Panc1 (cell line): ENCODE data around the gene CCDC178.

ENCODE experiments used
- POLR2AphosphoS5 ChIP-seq: IDR thresholded peaks from 2 replicates; pipeline ENCODE4 v1.6.1; 2012; ENCODE audit warnings: mild to moderate bottlenecking, low read depth, low read length, moderate library complexity
- REST ChIP-seq, 2 experiments: IDR thresholded peaks; 2 replicates each; pipeline ENCODE4 v1.6.1; 2011 to 2012; ENCODE audit warnings: low read depth in 2 of 2, control low read depth in 1 of 2, low read length in 1 of 2, mild to moderate bottlenecking in 1 of 2, moderate library complexity in 1 of 2; ENCODE audit not compliant: insufficient read depth in 1 of 2
- SIN3A ChIP-seq: IDR thresholded peaks from 2 replicates; pipeline ENCODE4 v1.6.1; 2012; ENCODE audit warnings: low read depth, mild to moderate bottlenecking, low read length, moderate library complexity, borderline replicate concordance; ENCODE audit not compliant: insufficient read depth
- TF ChIP-seq, protein P1 (sequence below): fragments of 450-650 bp; IDR thresholded peaks from 2 replicates; pipeline ENCODE4 v1.5.1; 2017; ENCODE audit warnings: mild to moderate bottlenecking

GRCh38 chr18:32966141-32966540, 474.4 kb downstream of the CCDC178 start:
- TF ChIP-seq SIN3A (no peak), POLR2AphosphoS5 (no peak), REST (IDR thresholded peaks at IDR 0.05; ENCODE audit: insufficient read depth in 1 of 2, low read depth in 2 of 2, low read length in 1 of 2) (no peak)
- TF ChIP-seq, protein P1, sequence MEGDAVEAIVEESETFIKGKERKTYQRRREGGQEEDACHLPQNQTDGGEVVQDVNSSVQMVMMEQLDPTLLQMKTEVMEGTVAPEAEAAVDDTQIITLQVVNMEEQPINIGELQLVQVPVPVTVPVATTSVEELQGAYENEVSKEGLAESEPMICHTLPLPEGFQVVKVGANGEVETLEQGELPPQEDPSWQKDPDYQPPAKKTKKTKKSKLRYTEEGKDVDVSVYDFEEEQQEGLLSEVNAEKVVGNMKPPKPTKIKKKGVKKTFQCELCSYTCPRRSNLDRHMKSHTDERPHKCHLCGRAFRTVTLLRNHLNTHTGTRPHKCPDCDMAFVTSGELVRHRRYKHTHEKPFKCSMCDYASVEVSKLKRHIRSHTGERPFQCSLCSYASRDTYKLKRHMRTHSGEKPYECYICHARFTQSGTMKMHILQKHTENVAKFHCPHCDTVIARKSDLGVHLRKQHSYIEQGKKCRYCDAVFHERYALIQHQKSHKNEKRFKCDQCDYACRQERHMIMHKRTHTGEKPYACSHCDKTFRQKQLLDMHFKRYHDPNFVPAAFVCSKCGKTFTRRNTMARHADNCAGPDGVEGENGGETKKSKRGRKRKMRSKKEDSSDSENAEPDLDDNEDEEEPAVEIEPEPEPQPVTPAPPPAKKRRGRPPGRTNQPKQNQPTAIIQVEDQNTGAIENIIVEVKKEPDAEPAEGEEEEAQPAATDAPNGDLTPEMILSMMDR, result no peak
